Measurements from ENCODE around the gene OR2A25. TPM values are rescaled to one million over a fixed set of nuclear protein-coding genes. Genes with fewer than 3 reads are reported as not detected.
"Not testable (repeated sequence)": the region's sequence is repeated elsewhere in the genome, so short reads cannot be mapped to it uniquely, and the experiment has no call there.

Gene OR2A25
- polyA plus RNA-seq, 2 of the 4 experiments (the other 2 are of a cell fraction) = not detected

DNA sequence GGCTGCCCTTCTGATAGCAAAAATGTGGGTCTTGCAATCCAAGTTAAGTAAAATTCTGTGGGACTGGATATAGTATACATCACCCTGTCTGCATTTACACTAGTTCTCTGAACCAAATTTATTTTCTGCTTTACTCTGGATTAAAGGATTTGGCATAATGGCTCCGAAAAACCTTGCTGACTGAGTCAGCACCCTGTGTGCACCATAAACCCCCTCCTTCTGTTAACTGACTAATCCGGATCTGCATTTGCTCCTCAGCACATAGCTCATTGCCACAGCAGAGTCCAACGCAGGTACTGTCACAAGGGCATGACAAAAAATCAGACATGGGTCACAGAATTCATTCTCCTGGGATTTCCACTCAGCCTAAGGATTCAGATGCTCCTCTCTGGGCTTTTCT is 19.5 kb upstream of the OR2A25 start:
- 7% methylated on average over 3 of the region's 3 CpGs for WGBS (ENCODE audit: missing lambda C conversion rate)
- no peak overlapping the region for H3K27ac ChIP-seq
- ChIA-PET CTCF (no interaction called here), POLR2A (no interaction called here)
- no peak for ATAC-seq
- DNase-seq (ENCODE audit: low read depth in 1 of 2, low spot score in 1 of 2) = no peak
- FAIRE-seq = no peak
- no peak overlapping the region for H3K4me3 ChIP-seq
- no peaks in the 10 kb centered on the region for H3K4me1 ChIP-seq
- TF ChIP-seq POLR2AphosphoS2 (conservative IDR thresholded peaks at IDR 0.05; ENCODE audit: low read length) = no peak
- no peak for TF ChIP-seq RARB (CRISPR knock-in tag; IDR thresholded peaks at IDR 0.05)
- no peak for TF ChIP-seq MAFK (IDR thresholded peaks at IDR 0.05; ENCODE audit: partially characterized antibody)
- no peak for TF ChIP-seq HEYL (CRISPR knock-in tag; IDR thresholded peaks at IDR 0.05)
- TF ChIP-seq HOXA7 (CRISPR knock-in tag; IDR thresholded peaks at IDR 0.05) = no peak
- TF ChIP-seq, protein P1, sequence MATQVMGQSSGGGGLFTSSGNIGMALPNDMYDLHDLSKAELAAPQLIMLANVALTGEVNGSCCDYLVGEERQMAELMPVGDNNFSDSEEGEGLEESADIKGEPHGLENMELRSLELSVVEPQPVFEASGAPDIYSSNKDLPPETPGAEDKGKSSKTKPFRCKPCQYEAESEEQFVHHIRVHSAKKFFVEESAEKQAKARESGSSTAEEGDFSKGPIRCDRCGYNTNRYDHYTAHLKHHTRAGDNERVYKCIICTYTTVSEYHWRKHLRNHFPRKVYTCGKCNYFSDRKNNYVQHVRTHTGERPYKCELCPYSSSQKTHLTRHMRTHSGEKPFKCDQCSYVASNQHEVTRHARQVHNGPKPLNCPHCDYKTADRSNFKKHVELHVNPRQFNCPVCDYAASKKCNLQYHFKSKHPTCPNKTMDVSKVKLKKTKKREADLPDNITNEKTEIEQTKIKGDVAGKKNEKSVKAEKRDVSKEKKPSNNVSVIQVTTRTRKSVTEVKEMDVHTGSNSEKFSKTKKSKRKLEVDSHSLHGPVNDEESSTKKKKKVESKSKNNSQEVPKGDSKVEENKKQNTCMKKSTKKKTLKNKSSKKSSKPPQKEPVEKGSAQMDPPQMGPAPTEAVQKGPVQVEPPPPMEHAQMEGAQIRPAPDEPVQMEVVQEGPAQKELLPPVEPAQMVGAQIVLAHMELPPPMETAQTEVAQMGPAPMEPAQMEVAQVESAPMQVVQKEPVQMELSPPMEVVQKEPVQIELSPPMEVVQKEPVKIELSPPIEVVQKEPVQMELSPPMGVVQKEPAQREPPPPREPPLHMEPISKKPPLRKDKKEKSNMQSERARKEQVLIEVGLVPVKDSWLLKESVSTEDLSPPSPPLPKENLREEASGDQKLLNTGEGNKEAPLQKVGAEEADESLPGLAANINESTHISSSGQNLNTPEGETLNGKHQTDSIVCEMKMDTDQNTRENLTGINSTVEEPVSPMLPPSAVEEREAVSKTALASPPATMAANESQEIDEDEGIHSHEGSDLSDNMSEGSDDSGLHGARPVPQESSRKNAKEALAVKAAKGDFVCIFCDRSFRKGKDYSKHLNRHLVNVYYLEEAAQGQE (IDR thresholded peaks at IDR 0.05) = no peak
- TF ChIP-seq RAD21 (conservative IDR thresholded peaks at IDR 0.05 in 1 of 2, IDR thresholded peaks at IDR 0.05 in 1 of 2) = no peak
- TF ChIP-seq ELK1 (IDR thresholded peaks at IDR 0.05; ENCODE audit: low read depth, low read length) = no peak
- TF ChIP-seq FOSL2 (IDR thresholded peaks at IDR 0.05) = no peak
- TF ChIP-seq FOSL2 (CRISPR knock-in tag; IDR thresholded peaks at IDR 0.05) = no peak
- TF ChIP-seq TFCP2L1 (CRISPR knock-in tag; IDR thresholded peaks at IDR 0.05) = no peak
- no peak for TF ChIP-seq MYC (IDR thresholded peaks at IDR 0.05; ENCODE audit: borderline replicate concordance, low read length)
- no peak for TF ChIP-seq KDM1A (IDR thresholded peaks at IDR 0.05; ENCODE audit: low read depth)
- TF ChIP-seq, protein P2, sequence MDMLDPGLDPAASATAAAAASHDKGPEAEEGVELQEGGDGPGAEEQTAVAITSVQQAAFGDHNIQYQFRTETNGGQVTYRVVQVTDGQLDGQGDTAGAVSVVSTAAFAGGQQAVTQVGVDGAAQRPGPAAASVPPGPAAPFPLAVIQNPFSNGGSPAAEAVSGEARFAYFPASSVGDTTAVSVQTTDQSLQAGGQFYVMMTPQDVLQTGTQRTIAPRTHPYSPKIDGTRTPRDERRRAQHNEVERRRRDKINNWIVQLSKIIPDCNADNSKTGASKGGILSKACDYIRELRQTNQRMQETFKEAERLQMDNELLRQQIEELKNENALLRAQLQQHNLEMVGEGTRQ (IDR thresholded peaks at IDR 0.05) = no peak
- no peak for TF ChIP-seq ZFP36 (IDR thresholded peaks at IDR 0.05; ENCODE audit: borderline replicate concordance, partially characterized antibody)
- TF ChIP-seq RNF2 (IDR thresholded peaks at IDR 0.05; ENCODE audit: borderline replicate concordance, low read depth) = no peak
- H3K9me3 ChIP-seq = no peaks in the 10 kb centered on the region; the same call in 2 of the 3 replicates
- H3K4me2 ChIP-seq = no peak overlapping the region

DNA sequence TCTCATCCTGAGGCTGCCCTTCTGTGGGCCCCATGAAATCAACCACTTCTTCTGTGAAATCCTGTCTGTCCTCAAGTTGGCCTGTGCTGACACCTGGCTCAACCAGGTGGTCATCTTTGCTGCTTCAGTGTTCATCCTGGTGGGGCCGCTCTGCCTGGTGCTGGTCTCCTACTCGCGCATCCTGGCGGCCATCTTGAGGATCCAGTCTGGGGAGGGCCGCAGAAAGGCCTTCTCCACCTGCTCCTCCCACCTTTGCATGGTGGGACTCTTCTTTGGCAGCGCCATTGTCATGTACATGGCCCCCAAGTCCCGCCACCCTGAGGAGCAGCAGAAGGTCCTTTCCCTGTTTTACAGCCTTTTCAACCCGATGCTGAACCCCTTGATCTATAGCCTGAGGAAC is 18.7 kb upstream of the OR2A25 start:
- POLR2A ChIA-PET; H3K27ac ChIP-seq; H3K9me3 ChIP-seq; DNase-seq (ENCODE audit: low read depth in 1 of 2, low spot score in 1 of 2); ATAC-seq; FAIRE-seq; H3K4me3 ChIP-seq; H3K4me2 ChIP-seq; H3K4me1 ChIP-seq; CTCF ChIA-PET: not testable (repeated sequence)
- 21% methylated on average over 7 of the region's 8 CpGs for WGBS (ENCODE audit: missing lambda C conversion rate)

GRCh38 chr7:144057954-144058353 is 11.7 kb upstream of the OR2A25 start:
- 4% methylated on average over 3 of the region's 3 CpGs for WGBS (ENCODE audit: missing lambda C conversion rate)
- POLR2A ChIA-PET = no interaction called here
- ATAC-seq (peak; percentile 64 to 73; a peak in 4 of 6 replicates), FAIRE-seq (no peak), DNase-seq (ENCODE audit: low read depth in 1 of 2, low spot score in 1 of 2) (peak; percentile 9 to 18)
- no peaks in the 10 kb centered on the region for H3K4me1 ChIP-seq
- no peak overlapping the region for H3K4me3 ChIP-seq
- TF ChIP-seq CBX2 (IDR thresholded peaks at IDR 0.05; ENCODE audit: borderline replicate concordance, low read depth) = no peak
- TF ChIP-seq MAFK (IDR thresholded peaks at IDR 0.05; ENCODE audit: partially characterized antibody) = no peak
- no peak for TF ChIP-seq NR3C1 (IDR thresholded peaks at IDR 0.05)
- no peak overlapping the region for H3K4me2 ChIP-seq
- CTCF ChIA-PET = no interaction called here
- no peak overlapping the region for H3K27ac ChIP-seq
- H3K9me3 ChIP-seq = no peaks in the 10 kb centered on the region; the same call in 2 of the 3 replicates
